ENCODE results near the gene CDC14A.

GRCh38 chr1:100398648-100399047 is 46.3 kb downstream of the CDC14A start:
- TF ChIP-seq, protein P1, sequence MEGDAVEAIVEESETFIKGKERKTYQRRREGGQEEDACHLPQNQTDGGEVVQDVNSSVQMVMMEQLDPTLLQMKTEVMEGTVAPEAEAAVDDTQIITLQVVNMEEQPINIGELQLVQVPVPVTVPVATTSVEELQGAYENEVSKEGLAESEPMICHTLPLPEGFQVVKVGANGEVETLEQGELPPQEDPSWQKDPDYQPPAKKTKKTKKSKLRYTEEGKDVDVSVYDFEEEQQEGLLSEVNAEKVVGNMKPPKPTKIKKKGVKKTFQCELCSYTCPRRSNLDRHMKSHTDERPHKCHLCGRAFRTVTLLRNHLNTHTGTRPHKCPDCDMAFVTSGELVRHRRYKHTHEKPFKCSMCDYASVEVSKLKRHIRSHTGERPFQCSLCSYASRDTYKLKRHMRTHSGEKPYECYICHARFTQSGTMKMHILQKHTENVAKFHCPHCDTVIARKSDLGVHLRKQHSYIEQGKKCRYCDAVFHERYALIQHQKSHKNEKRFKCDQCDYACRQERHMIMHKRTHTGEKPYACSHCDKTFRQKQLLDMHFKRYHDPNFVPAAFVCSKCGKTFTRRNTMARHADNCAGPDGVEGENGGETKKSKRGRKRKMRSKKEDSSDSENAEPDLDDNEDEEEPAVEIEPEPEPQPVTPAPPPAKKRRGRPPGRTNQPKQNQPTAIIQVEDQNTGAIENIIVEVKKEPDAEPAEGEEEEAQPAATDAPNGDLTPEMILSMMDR (IDR thresholded peaks at IDR 0.05; ENCODE audit: insufficient read depth, low read depth, low read length) = no peak
- TF ChIP-seq EZH2 (IDR thresholded peaks at IDR 0.05; ENCODE audit: insufficient read depth, low read length) = no peak

Data from astrocyte (in vitro differentiated cells and primary cell).